HCT116 (cell line): ENCODE measurements around the gene SYCP3. TPM values are rescaled to one million over a fixed set of nuclear protein-coding genes. Genes with fewer than 3 reads are reported as not detected.

Experiments used
- ATAC-seq: fragments of 200-7000 bp; cut with Tn5 transposase; 2 replicates; pipeline ENCODE4 v1.9.1; 2020; ENCODE audit warnings: mild to moderate bottlenecking, moderate library complexity
- BruUV-seq: library from RNA; stranded (reverse); fragments of 400-500 nt; replicated peaks from 2 replicates; lab custom pipeline; 2021; lab: Mats Ljungman, UMichigan
- CTCF ChIA-PET: fragments of 300-600 bp; sonication (Branson Sonifier 250); formaldehyde crosslinking; loops from one replicate; lab custom pipeline; 2021; ENCODE audit warnings: antibody characterized with exemption; lab: Charles Lee
- POLR2A ChIA-PET: fragments of 300-600, 350-600 bp; sonication (Branson Sonifier 250); formaldehyde crosslinking; loops from one replicate; lab custom pipeline; 2021; ENCODE audit warnings: antibody characterized with exemption; lab: Charles Lee
- RAD21 ChIA-PET, 2 experiments: fragments of 300-600 bp; sonication (Branson Sonifier 250); formaldehyde crosslinking; loops; one replicate each; lab custom pipeline; 2023; ENCODE audit warnings: low total read pairs in 2 of 2; ENCODE audit not compliant: uncharacterized antibody in 2 of 2, unreplicated experiment in 2 of 2, low non-redundant PET in 1 of 2; lab: Charles Lee
- DNase-seq: peaks from one replicate; pipeline ENCODE4 v3.0.0-alpha.2; 2010; ENCODE audit warnings: low read depth, low spot score
- H2AFZ ChIP-seq: fragments of 200-600 bp; shearing (Covaris generic), sonication (generic); 2 replicates; pipeline ENCODE4 v1.6.1; 2017; ENCODE audit warnings: low read depth, mixed run types, mixed read lengths, antibody characterized with exemption, low read length; ENCODE audit not compliant: poor library complexity, severe bottlenecking
- H3K27ac ChIP-seq: 2 replicates; pipeline ENCODE4 v1.5.1; 2012; ENCODE audit warnings: low read depth, low read length
- H3K27me3 ChIP-seq: fragments of 200-600 bp; sonication (generic); 2 replicates; pipeline ENCODE4 v1.6.1; 2016; ENCODE audit warnings: mixed run types, low read length, mixed read lengths; ENCODE audit not compliant: insufficient read depth
- H3K36me3 ChIP-seq, 2 experiments: fragments of 200-500 bp in 1 of 2; fragments of 200-600 bp in 1 of 2; sonication (Bioruptor generic) in 1 of 2; sonication (generic) in 1 of 2; 2 replicates each; pipeline versions ENCODE4 v1.5.1 to v1.6.1; 2014 to 2016; ENCODE audit warnings: low read length in 2 of 2, inconsistent platforms in 1 of 2, mixed read lengths in 1 of 2, mixed run types in 1 of 2; ENCODE audit not compliant: insufficient read depth in 2 of 2, control insufficient read depth in 1 of 2
- H3K4me1 ChIP-seq, 2 experiments: fragments of 200-600 bp in 1 of 2; sonication (generic) in 1 of 2; 2 replicates each; pipeline versions ENCODE4 v1.5.1 to v1.6.1; 2012 to 2017; ENCODE audit warnings: low read length in 2 of 2, inconsistent platforms in 1 of 2, mild to moderate bottlenecking in 1 of 2, mixed read lengths in 1 of 2, mixed run types in 1 of 2, moderate library complexity in 1 of 2; ENCODE audit not compliant: insufficient read depth in 2 of 2, control insufficient read depth in 1 of 2
- H3K4me2 ChIP-seq: fragments of 200-600 bp; sonication (generic); 2 replicates; pipeline ENCODE4 v1.6.1; 2017; ENCODE audit warnings: mixed run types, low read length, mixed read lengths
- H3K4me3 ChIP-seq, 2 experiments: fragments of 200-600 bp in 1 of 2; sonication (generic) in 1 of 2; replicated peaks in 1 of 2; 2 replicates each; pipeline ENCODE4 v1.5.1; 2011 to 2016; ENCODE audit warnings: low read length in 2 of 2, control low read depth in 1 of 2, low read depth in 1 of 2, mild to moderate bottlenecking in 1 of 2, mixed read lengths in 1 of 2, mixed run types in 1 of 2
- H3K79me2 ChIP-seq: fragments of 200-600 bp; sonication (generic); 2 replicates; pipeline ENCODE4 v1.6.1; 2017; ENCODE audit warnings: mild to moderate bottlenecking, mixed run types, low read length, moderate library complexity, mixed read lengths; ENCODE audit not compliant: insufficient read depth
- H3K9ac ChIP-seq: fragments of 200-600 bp; sonication (generic); 2 replicates; pipeline ENCODE4 v1.6.1; 2016; ENCODE audit warnings: low read length, mixed read lengths
- H3K9me2 ChIP-seq: fragments of 200-600 bp; sonication (generic), shearing (Covaris generic); 2 replicates; pipeline ENCODE4 v1.6.1; 2017; ENCODE audit warnings: mixed run types, mild to moderate bottlenecking, moderate library complexity; ENCODE audit not compliant: insufficient read depth
- H3K9me3 ChIP-seq, 2 experiments: fragments of 200-500 bp in 1 of 2; fragments of 200-600 bp in 1 of 2; sonication (Bioruptor generic) in 1 of 2; sonication (generic) in 1 of 2; 2 replicates each; pipeline ENCODE4 v1.6.1; 2014 to 2017; ENCODE audit warnings: low read length in 2 of 2, mixed read lengths in 2 of 2, inconsistent platforms in 1 of 2, low read depth in 1 of 2, mild to moderate bottlenecking in 1 of 2, mixed run types in 1 of 2, moderate library complexity in 1 of 2; ENCODE audit not compliant: control insufficient read depth in 1 of 2, insufficient read depth in 1 of 2
- H4K20me1 ChIP-seq: fragments of 200-600 bp; sonication (generic), shearing (Covaris generic); 2 replicates; pipeline ENCODE4 v1.6.1; 2017; ENCODE audit warnings: mixed run types, mild to moderate bottlenecking, moderate library complexity; ENCODE audit not compliant: insufficient read depth
- CEBPB ChIP-seq: IDR thresholded peaks from 2 replicates; pipeline ENCODE4 v1.6.1; 2012; ENCODE audit warnings: low read depth
- CTCF ChIP-seq, 3 experiments: fragments of 200-600 bp in 1 of 3; sonication (generic) in 1 of 3; IDR thresholded peaks in 2 of 3; conservative IDR thresholded peaks in 1 of 3; 2 replicates each; pipeline ENCODE4 v1.5.1; 2012 to 2017; ENCODE audit warnings: low read depth in 2 of 3, low read length in 2 of 3, antibody characterized with exemption in 1 of 3, borderline replicate concordance in 1 of 3, control low read depth in 1 of 3, mild to moderate bottlenecking in 1 of 3, mixed read lengths in 1 of 3, mixed run types in 1 of 3, moderate library complexity in 1 of 3; ENCODE audit not compliant: insufficient read depth in 1 of 3
- EGR1 ChIP-seq: IDR thresholded peaks from 2 replicates; pipeline ENCODE4 v1.6.1; 2012; ENCODE audit warnings: low read depth
- EZH2phosphoT487 ChIP-seq: fragments of 200-600 bp; IDR thresholded peaks from 2 replicates; pipeline ENCODE4 v1.6.1; 2018; ENCODE audit warnings: antibody characterized with exemption, borderline replicate concordance
- FOSL1 ChIP-seq: IDR thresholded peaks from 2 replicates; pipeline ENCODE4 v1.6.1; 2012; ENCODE audit warnings: low read depth
- JUND ChIP-seq: IDR thresholded peaks from 2 replicates; pipeline ENCODE4 v1.6.1; 2012
- MAX ChIP-seq: IDR thresholded peaks from 2 replicates; pipeline ENCODE4 v1.6.1; 2012
- POLR2A ChIP-seq: IDR thresholded peaks from 2 replicates; pipeline ENCODE4 v1.7.0; 2011; ENCODE audit warnings: borderline replicate concordance; ENCODE audit not compliant: insufficient read depth, insufficient read length; ENCODE audit errors: extremely low read depth
- POLR2AphosphoS5 ChIP-seq: IDR thresholded peaks from 2 replicates; pipeline ENCODE4 v1.6.1; 2011; ENCODE audit warnings: mild to moderate bottlenecking, low read depth, low read length, moderate library complexity
- RAD21 ChIP-seq: IDR thresholded peaks from 2 replicates; pipeline ENCODE4 v1.6.1; 2012; ENCODE audit warnings: low read depth, mild to moderate bottlenecking
- REST ChIP-seq: IDR thresholded peaks from 2 replicates; pipeline ENCODE4 v1.6.1; 2012; ENCODE audit warnings: low read depth
- SIN3A ChIP-seq: IDR thresholded peaks from 2 replicates; pipeline ENCODE4 v1.6.1; 2012; ENCODE audit warnings: low read depth
- SP1 ChIP-seq: IDR thresholded peaks from 2 replicates; pipeline ENCODE4 v1.6.1; 2012; ENCODE audit warnings: low read depth
- YY1 ChIP-seq: IDR thresholded peaks from 2 replicates; pipeline ENCODE4 v1.6.1; 2011; ENCODE audit warnings: low read length, low read depth, moderate library complexity, mild to moderate bottlenecking; ENCODE audit not compliant: insufficient replicate concordance; ENCODE audit errors: extremely low read depth
- ZFX ChIP-seq: fragments of 450-650 bp; IDR thresholded peaks from 2 replicates; pipeline ENCODE4 v1.6.1; 2017
- intact Hi-C: fragments of 100-400 bp; cut with micrococcal nuclease; formaldehyde crosslinking; loops from 2 replicates; pipeline ENCODE4 v1.10.0; 2022
- total RNA-seq: library from RNA; stranded (reverse); gene quantifications from one replicate; pipeline ENCODE4 v1.2.1, GENCODE V29; 2021; ENCODE audit not compliant: unreplicated experiment
- TF ChIP-seq, protein P1 (sequence below): IDR thresholded peaks from 2 replicates; pipeline ENCODE4 v1.6.1; 2011; ENCODE audit warnings: mild to moderate bottlenecking, low read length, moderate library complexity; ENCODE audit not compliant: insufficient replicate concordance; ENCODE audit errors: extremely low read depth
- TF ChIP-seq, protein P2 (sequence below): IDR thresholded peaks from 2 replicates; pipeline ENCODE4 v1.6.1; 2012

Gene SYCP3
- total RNA-seq, 1 experiment from 2014 or later, result not detected

DNA sequence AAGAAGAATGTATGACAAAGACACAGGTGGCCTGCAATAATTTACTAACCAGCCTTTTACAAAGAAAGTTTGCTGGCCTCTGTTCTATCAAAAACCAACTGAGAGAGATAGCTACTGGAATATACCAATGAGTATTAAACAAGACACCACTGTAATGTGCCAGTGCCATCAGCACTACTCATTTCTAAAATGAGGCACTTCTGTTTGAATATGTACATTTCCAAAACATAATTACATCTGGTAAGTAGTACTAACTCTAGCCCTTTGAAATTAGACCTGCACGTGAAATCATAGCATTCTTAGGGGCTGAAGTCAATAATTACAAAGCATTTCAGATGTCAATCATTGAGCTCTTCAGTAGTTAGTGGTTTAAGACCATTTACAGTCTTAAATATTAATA is 6.9 kb upstream of the SYCP3 start:
- ChIA-PET CTCF (interaction anchor here (3.1 kb wide), 1 partner anchor 14 kb away, joined by 10 read pairs; no protein-coding TSS in a partner anchor), POLR2A (no interaction called here), RAD21 (no interaction called here)
- no peak overlapping the region for H3K27ac ChIP-seq
- DNase-seq, result no peak
- H4K20me1 ChIP-seq, result no peaks in the 10 kb centered on the region
- no peaks in the 10 kb centered on the region for H3K9me2 ChIP-seq
- H3K36me3 ChIP-seq, result peaks cover 2 to 6% of the 10 kb centered on the region in 2 experiments; a peak in 3 of 4 replicates
- intact Hi-C loops, result no loop called here
- BruUV-seq, result no TSS peak
- H2AFZ ChIP-seq, result no peak overlapping the region
- H3K79me2 ChIP-seq, result no peaks in the 10 kb centered on the region
- no peak overlapping the region for H3K9ac ChIP-seq
- H3K4me3 ChIP-seq, result no peak overlapping the region
- ATAC-seq, result no peak
- no peaks in the 10 kb centered on the region for H3K4me1 ChIP-seq
- no peak overlapping the region for H3K4me2 ChIP-seq
- no peaks in the 10 kb centered on the region for H3K9me3 ChIP-seq
- H3K27me3 ChIP-seq, result no peaks in the 10 kb centered on the region
- TF ChIP-seq RAD21 (no peak), EZH2phosphoT487 (no peak), SIN3A (no peak), YY1 (no peak), SP1 (no peak), ZFX (no peak), CEBPB (no peak), JUND (no peak), MAX (no peak), EGR1 (no peak), FOSL1 (no peak), POLR2AphosphoS5 (no peak), CTCF (IDR thresholded peaks at IDR 0.05 in 2 of 3, conservative IDR thresholded peaks at IDR 0.05 in 1 of 3; ENCODE audit: borderline replicate concordance in 1 of 3, insufficient read depth in 1 of 3, low read depth in 2 of 3, low read length in 2 of 3) (no peak), REST (no peak), POLR2A (no peak)
- TF ChIP-seq, protein P1, sequence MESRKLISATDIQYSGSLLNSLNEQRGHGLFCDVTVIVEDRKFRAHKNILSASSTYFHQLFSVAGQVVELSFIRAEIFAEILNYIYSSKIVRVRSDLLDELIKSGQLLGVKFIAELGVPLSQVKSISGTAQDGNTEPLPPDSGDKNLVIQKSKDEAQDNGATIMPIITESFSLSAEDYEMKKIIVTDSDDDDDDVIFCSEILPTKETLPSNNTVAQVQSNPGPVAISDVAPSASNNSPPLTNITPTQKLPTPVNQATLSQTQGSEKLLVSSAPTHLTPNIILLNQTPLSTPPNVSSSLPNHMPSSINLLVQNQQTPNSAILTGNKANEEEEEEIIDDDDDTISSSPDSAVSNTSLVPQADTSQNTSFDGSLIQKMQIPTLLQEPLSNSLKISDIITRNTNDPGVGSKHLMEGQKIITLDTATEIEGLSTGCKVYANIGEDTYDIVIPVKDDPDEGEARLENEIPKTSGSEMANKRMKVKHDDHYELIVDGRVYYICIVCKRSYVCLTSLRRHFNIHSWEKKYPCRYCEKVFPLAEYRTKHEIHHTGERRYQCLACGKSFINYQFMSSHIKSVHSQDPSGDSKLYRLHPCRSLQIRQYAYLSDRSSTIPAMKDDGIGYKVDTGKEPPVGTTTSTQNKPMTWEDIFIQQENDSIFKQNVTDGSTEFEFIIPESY, result no peak
- TF ChIP-seq, protein P2, sequence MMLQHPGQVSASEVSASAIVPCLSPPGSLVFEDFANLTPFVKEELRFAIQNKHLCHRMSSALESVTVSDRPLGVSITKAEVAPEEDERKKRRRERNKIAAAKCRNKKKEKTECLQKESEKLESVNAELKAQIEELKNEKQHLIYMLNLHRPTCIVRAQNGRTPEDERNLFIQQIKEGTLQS, result no peak
